ENCODE results near the gene LRRFIP1.
"Not testable (repeated sequence)": the region's sequence is repeated elsewhere in the genome, so short reads cannot be mapped to it uniquely, and the experiment has no call there.

Gene LRRFIP1

GRCh38 chr2:237627441-237628246, at the start of gene LRRFIP1:
Gene LRRFIP1, plus strand, starts transcription at chr2:237627587. Its CDS starts 58 bp downstream, at chr2:237627645.
- no peak for DNase-seq (ENCODE audit: extremely low read depth in 1 of 2, low read depth in 1 of 2)

- DNase-seq (ENCODE audit: extremely low read depth in 1 of 2, low read depth in 1 of 2) = no peak
These were observed 49.2 kb upstream of the LRRFIP1 start for GRCh38 chr2:237577956-237578870.

GRCh38 chr2:237581326-237581725, 46.1 kb upstream of the LRRFIP1 start:
- no peak for DNase-seq (ENCODE audit: extremely low read depth in 1 of 2, low read depth in 1 of 2)

GRCh38 chr2:237581751-237582746, 45.3 kb upstream of the LRRFIP1 start:
- peak in 1 of 2 donors; percentile 34 for DNase-seq (ENCODE audit: extremely low read depth in 1 of 2, low read depth in 1 of 2)

GRCh38 chr2:237583385-237584295, 43.7 kb upstream of the LRRFIP1 start:
- DNase-seq (ENCODE audit: extremely low read depth in 1 of 2, low read depth in 1 of 2) = no peak

GRCh38 chr2:237585590-237586221, 41.7 kb upstream of the LRRFIP1 start:
- DNase-seq (ENCODE audit: extremely low read depth in 1 of 2, low read depth in 1 of 2) = no peak

- DNase-seq (ENCODE audit: extremely low read depth in 1 of 2, low read depth in 1 of 2) = no peak
These were observed 39.2 kb upstream of the LRRFIP1 start for GRCh38 chr2:237588044-237588696.

- DNase-seq (ENCODE audit: extremely low read depth in 1 of 2, low read depth in 1 of 2) = no peak
These were observed 36.9 kb upstream of the LRRFIP1 start, which contains the start of gene RAB17 for GRCh38 chr2:237590272-237591140. Gene RAB17, minus strand, starts transcription at chr2:237590734. Its CDS starts 4,580 bp downstream, at chr2:237586154.

GRCh38 chr2:237591141-237591881, 36.1 kb upstream of the LRRFIP1 start:
- DNase-seq (ENCODE audit: extremely low read depth in 1 of 2, low read depth in 1 of 2) = no peak

GRCh38 chr2:237592425-237592980, 34.9 kb upstream of the LRRFIP1 start:
- DNase-seq (ENCODE audit: extremely low read depth in 1 of 2, low read depth in 1 of 2) = no peak

GRCh38 chr2:237593036-237593435, 34.4 kb upstream of the LRRFIP1 start:
- no peak for DNase-seq (ENCODE audit: extremely low read depth in 1 of 2, low read depth in 1 of 2)

- no peak for DNase-seq (ENCODE audit: extremely low read depth in 1 of 2, low read depth in 1 of 2)
These were observed 33.6 kb upstream of the LRRFIP1 start for GRCh38 chr2:237593596-237594320.

GRCh38 chr2:237594514-237594871, 32.9 kb upstream of the LRRFIP1 start:
- DNase-seq (ENCODE audit: extremely low read depth in 1 of 2, low read depth in 1 of 2) = no peak

- DNase-seq (ENCODE audit: extremely low read depth in 1 of 2, low read depth in 1 of 2) = not testable (repeated sequence)
These were observed 31.4 kb upstream of the LRRFIP1 start for GRCh38 chr2:237595829-237596519.

GRCh38 chr2:237596520-237597195, 30.7 kb upstream of the LRRFIP1 start:
- DNase-seq (ENCODE audit: extremely low read depth in 1 of 2, low read depth in 1 of 2) = no peak
